Fibroblast of lung (primary cell): ENCODE measurements around the gene C18orf63. TPM values are rescaled to one million over a fixed set of nuclear protein-coding genes. Genes with fewer than 3 reads are reported as not detected.

Experiments
- DNase-seq, 2 donors: peaks; one replicate each; pipeline versions ENCODE4 v3.0.0 to v3.0.0-alpha.2; 2010; ENCODE audit warnings: low read depth in 2 of 2
- H2AFZ ChIP-seq: 2 replicates; pipeline ENCODE4 v1.5.1; 2012; ENCODE audit warnings: low read length, control low read depth, inconsistent platforms
- H3K27ac ChIP-seq: 2 replicates; pipeline ENCODE4 v1.5.1; 2011; ENCODE audit warnings: low read length, control low read depth; ENCODE audit not compliant: insufficient read depth
- H3K27me3 ChIP-seq: 2 replicates; pipeline ENCODE4 v1.5.1; 2011; ENCODE audit warnings: mild to moderate bottlenecking, low read length; ENCODE audit not compliant: control insufficient read depth, insufficient read depth
- H3K36me3 ChIP-seq: 2 replicates; pipeline ENCODE4 v1.5.1; 2011; ENCODE audit warnings: low read length; ENCODE audit not compliant: control insufficient read depth, insufficient read depth
- H3K4me1 ChIP-seq: 2 replicates; pipeline ENCODE4 v1.5.1; 2011; ENCODE audit warnings: low read length; ENCODE audit not compliant: control insufficient read depth, insufficient read depth; ENCODE audit errors: extremely low read depth
- H3K4me2 ChIP-seq: 2 replicates; pipeline ENCODE4 v1.5.1; 2011; ENCODE audit warnings: low read length, control low read depth; ENCODE audit not compliant: insufficient read depth; ENCODE audit errors: extremely low read depth
- H3K4me3 ChIP-seq, 4 experiments: fragments of 200-600 bp in 1 of 4; sonication (generic) in 1 of 4; replicated peaks in 1 of 4; 2 replicates each; pipeline ENCODE4 v1.5.1; 2011 to 2016; ENCODE audit warnings: low read length in 4 of 4, low read depth in 3 of 4, mild to moderate bottlenecking in 3 of 4, control low read depth in 2 of 4, inconsistent platforms in 1 of 4, mixed read lengths in 1 of 4; ENCODE audit not compliant: insufficient read depth in 1 of 4; ENCODE audit errors: control extremely low read depth in 1 of 4
- H3K79me2 ChIP-seq: 2 replicates; pipeline ENCODE4 v1.5.1; 2012; ENCODE audit warnings: mild to moderate bottlenecking, low read length, inconsistent platforms; ENCODE audit not compliant: control insufficient read depth, insufficient read depth
- H3K9ac ChIP-seq: 2 replicates; pipeline ENCODE4 v1.5.1; 2011; ENCODE audit warnings: mild to moderate bottlenecking, low read length, control low read depth; ENCODE audit not compliant: insufficient read depth
- H3K9me3 ChIP-seq: 2 replicates; pipeline ENCODE4 v1.5.1; 2012; ENCODE audit warnings: low read depth, low read length; ENCODE audit not compliant: control insufficient read depth, insufficient read depth
- H4K20me1 ChIP-seq: 2 replicates; pipeline ENCODE4 v1.5.1; 2011; ENCODE audit warnings: low read length; ENCODE audit not compliant: control insufficient read depth, insufficient read depth; ENCODE audit errors: extremely low read depth
- EZH2 ChIP-seq: IDR thresholded peaks from 2 replicates; pipeline ENCODE4 v1.5.1; 2012; ENCODE audit warnings: low read length, control low read depth, mild to moderate bottlenecking; ENCODE audit errors: missing control alignments
- polyA minus RNA-seq: library from RNA; depleted of rRNA, polyadenylated mRNA; stranded (reverse); fragments of >200 nt; gene quantifications from 2 replicates; pipeline ENCODE4 v1.2.3, GENCODE V29; 2011; ENCODE audit warnings: low replicate concordance
- polyA plus RNA-seq, 2 donors: library from polyadenylated mRNA; depleted of rRNA in 1 of 2; stranded (reverse) in 1 of 2; unstranded in 1 of 2; fragments of >200 nt; gene quantifications; 2 replicates each; pipeline ENCODE4 v1.2.1, GENCODE V29; 2011 to 2012; ENCODE audit warnings: missing spikeins in 1 of 2
- total RNA-seq: library from RNA; depleted of rRNA; stranded (reverse); fragments of >200 nt; gene quantifications from 2 replicates; pipeline ENCODE4 v1.2.1, GENCODE V29; 2014
- TF ChIP-seq, protein P1 (sequence below), 2 donors: IDR thresholded peaks in 1 of 2; conservative IDR thresholded peaks in 1 of 2; 1 replicate in 1 of 2; 2 replicates in 1 of 2; pipeline ENCODE4 v1.5.1; 2011 to 2012; ENCODE audit warnings: low read length in 2 of 2, control low read depth in 1 of 2, inconsistent platforms in 1 of 2, low read depth in 1 of 2, mild to moderate bottlenecking in 1 of 2

C18orf63 gene
- total RNA-seq (not detected in 2 replicates), polyA plus RNA-seq (not detected in 2 replicates), polyA minus RNA-seq (not detected in 2 replicates)
- not detected in 2 replicates for polyA plus RNA-seq (2012)

DNA sequence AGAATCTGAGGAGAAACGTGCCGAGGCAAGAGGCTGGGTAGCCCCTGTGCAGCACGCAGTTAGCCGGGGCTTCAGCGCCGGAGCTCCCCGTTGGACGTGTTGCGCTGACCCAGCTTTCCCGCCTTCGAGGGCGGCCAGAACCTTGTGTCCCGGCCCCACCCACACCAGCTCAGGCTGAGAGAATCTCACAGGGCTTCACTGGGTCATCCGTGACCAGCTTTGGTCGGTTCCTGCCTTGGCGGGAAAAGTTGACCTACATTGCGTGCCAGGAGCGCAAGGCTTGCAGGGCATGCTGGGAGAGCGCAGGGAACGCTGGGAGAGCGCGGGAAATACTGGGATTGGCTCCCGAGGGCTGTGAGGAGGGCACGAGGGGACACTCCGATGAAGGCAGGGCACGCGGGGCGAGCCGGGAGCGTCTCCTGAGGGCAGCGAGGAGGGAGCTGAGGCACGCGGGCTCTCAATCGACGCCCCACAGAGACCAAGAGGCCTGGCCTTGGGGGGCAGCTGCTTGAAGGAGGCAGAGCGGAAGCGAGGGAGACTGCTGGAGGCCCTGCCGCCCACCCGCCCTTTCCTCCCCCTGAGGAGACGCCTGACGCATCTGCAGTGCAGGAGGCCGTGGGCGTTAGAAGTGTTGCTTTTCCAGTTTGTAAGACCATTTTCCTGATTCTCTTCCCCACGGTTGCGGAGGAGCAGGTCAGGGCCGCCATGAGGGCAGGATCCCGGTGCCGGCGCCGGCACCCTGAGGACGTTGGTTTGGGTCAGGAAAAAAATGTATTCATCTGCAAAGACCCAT is at the start of gene C18orf63:
Gene C18orf63, plus strand, starts transcription at position 376 of the 793 bp plus-strand sequence. CDS start 2,027 bp downstream, outside the sequence.
- H3K4me1 ChIP-seq: peaks cover 5% of the 10 kb centered on the region
- H2AFZ ChIP-seq: no peak within 1 kb of the TSS
- H3K79me2 ChIP-seq: no peaks in the 10 kb centered on the region
- H3K4me2 ChIP-seq: no peak within 1 kb of the TSS
- no peaks in the 10 kb centered on the region for H3K9me3 ChIP-seq
- H3K9ac ChIP-seq: no peak within 1 kb of the TSS
- H3K27me3 ChIP-seq: no peaks in the 10 kb centered on the region
- H3K4me3 ChIP-seq: no peak within 1 kb of the TSS
- H3K36me3 ChIP-seq: no peaks in the 10 kb centered on the region
- no peaks in the 10 kb centered on the region for H4K20me1 ChIP-seq
- no peak within 1 kb of the TSS for H3K27ac ChIP-seq
- DNase-seq: no peak
- TF ChIP-seq, protein P1, sequence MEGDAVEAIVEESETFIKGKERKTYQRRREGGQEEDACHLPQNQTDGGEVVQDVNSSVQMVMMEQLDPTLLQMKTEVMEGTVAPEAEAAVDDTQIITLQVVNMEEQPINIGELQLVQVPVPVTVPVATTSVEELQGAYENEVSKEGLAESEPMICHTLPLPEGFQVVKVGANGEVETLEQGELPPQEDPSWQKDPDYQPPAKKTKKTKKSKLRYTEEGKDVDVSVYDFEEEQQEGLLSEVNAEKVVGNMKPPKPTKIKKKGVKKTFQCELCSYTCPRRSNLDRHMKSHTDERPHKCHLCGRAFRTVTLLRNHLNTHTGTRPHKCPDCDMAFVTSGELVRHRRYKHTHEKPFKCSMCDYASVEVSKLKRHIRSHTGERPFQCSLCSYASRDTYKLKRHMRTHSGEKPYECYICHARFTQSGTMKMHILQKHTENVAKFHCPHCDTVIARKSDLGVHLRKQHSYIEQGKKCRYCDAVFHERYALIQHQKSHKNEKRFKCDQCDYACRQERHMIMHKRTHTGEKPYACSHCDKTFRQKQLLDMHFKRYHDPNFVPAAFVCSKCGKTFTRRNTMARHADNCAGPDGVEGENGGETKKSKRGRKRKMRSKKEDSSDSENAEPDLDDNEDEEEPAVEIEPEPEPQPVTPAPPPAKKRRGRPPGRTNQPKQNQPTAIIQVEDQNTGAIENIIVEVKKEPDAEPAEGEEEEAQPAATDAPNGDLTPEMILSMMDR (conservative IDR thresholded peaks at IDR 0.05 in 1 of 2, IDR thresholded peaks at IDR 0.05 in 1 of 2; ENCODE audit: low read depth in 1 of 2, low read length in 2 of 2): no peak
- no peak for TF ChIP-seq EZH2

DNA sequence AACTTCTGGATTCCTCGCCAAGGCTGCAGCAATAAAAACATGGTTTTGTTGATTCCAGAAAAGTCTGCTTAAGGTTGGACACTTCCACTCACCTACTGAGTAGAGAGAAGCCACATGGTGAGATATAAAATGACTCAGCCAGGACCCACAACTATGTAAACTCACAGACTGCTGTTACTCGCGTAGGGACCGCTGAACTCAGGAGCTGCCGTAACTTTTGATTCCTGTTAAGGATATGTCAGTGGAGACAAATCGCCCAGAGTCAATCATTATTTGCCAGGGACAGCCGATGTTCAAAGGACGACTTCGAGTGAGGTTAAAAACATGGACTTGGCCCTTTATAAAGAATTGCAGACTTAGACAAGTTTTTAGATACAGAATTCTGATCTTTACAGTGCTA is 49.5 kb upstream of the C18orf63 start:
- H3K4me2 ChIP-seq: no peak overlapping the region
- H3K4me3 ChIP-seq: no peak overlapping the region
- H2AFZ ChIP-seq: no peak overlapping the region
- TF ChIP-seq EZH2: no peak
- TF ChIP-seq, protein P1 (conservative IDR thresholded peaks at IDR 0.05 in 1 of 2, IDR thresholded peaks at IDR 0.05 in 1 of 2; ENCODE audit: low read depth in 1 of 2, low read length in 2 of 2): no peak
- H3K9me3 ChIP-seq: no peaks in the 10 kb centered on the region
- H4K20me1 ChIP-seq: no peaks in the 10 kb centered on the region
- peaks cover 1% of the 10 kb centered on the region for H3K36me3 ChIP-seq
- peak in 1 of 2 donors; percentile 69 for DNase-seq
- no peak overlapping the region for H3K27ac ChIP-seq
- no peak overlapping the region for H3K9ac ChIP-seq
- H3K27me3 ChIP-seq: no peaks in the 10 kb centered on the region
- H3K79me2 ChIP-seq: no peaks in the 10 kb centered on the region
- H3K4me1 ChIP-seq: no peaks in the 10 kb centered on the region

DNA sequence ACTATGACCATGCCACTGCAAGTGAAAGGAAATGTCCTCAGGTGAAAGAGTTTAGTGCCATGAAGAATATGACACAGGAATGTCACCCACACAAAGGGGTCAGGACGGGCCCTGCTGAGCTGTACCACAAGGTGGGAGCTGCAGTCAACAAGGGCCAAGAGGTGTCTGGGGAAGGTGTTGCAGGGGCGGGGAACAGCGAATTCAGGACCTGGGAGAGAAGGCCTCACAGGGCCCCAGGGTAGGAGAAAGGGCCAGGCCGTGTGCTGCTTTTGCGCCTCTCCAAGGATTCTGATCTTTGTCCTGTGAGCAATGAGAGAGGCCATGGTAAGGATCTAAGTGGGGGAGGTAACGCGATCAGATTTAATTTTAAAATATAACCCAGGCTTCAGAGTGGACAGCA is 47.5 kb upstream of the C18orf63 start:
- Histone ChIP-seq H3K27me3 (no peaks in the 10 kb centered on the region), H3K36me3 (no peaks in the 10 kb centered on the region), H3K4me3 (no peak overlapping the region), H3K79me2 (no peaks in the 10 kb centered on the region), H3K9me3 (no peaks in the 10 kb centered on the region), H2AFZ (no peak overlapping the region), H3K4me1 (no peaks in the 10 kb centered on the region), H3K4me2 (no peak overlapping the region), H3K27ac (no peak overlapping the region), H3K9ac (no peak overlapping the region), H4K20me1 (no peaks in the 10 kb centered on the region)
- TF ChIP-seq EZH2: no peak
- TF ChIP-seq, protein P1 (conservative IDR thresholded peaks at IDR 0.05 in 1 of 2, IDR thresholded peaks at IDR 0.05 in 1 of 2; ENCODE audit: low read depth in 1 of 2, low read length in 2 of 2): no peak
- no peak for DNase-seq
